Upper lobe of left lung (tissue), 6 donors: Measurements from ENCODE around the gene PPP2R2B. TPM values are rescaled to one million over a fixed set of nuclear protein-coding genes. Genes with fewer than 3 reads are reported as not detected.

ENCODE experiments used
- ATAC-seq, 2 donors: fragments of 200-7000 bp; cut with Tn5 transposase; one replicate each; pipeline ENCODE4 v1.9.1; 2022; ENCODE audit warnings: mild to moderate bottlenecking in 2 of 2, moderate library complexity in 2 of 2; ENCODE audit not compliant: low FRiP score in 2 of 2
- DNase-seq, 2 donors: peaks; one replicate each; pipeline ENCODE4 v3.0.0-alpha.2; 2019 to 2020
- H3K27ac ChIP-seq, 4 donors: fragments of 200-600 bp; sonication (generic); one replicate each; pipeline ENCODE4 v1.5.1; 2016 to 2019
- H3K27me3 ChIP-seq, 4 donors: fragments of 200-600 bp; sonication (generic); one replicate each; pipeline ENCODE4 v1.5.1; 2017 to 2019
- H3K36me3 ChIP-seq, 4 donors: fragments of 200-600 bp; sonication (generic); one replicate each; pipeline ENCODE4 v1.5.1; 2016 to 2019
- H3K4me1 ChIP-seq, 4 donors: fragments of 200-600 bp; sonication (generic); one replicate each; pipeline ENCODE4 v1.5.1; 2018 to 2019
- H3K4me3 ChIP-seq, 4 donors: fragments of 200-600 bp; sonication (generic); one replicate each; pipeline ENCODE4 v1.5.1; 2017 to 2019; ENCODE audit warnings: mild to moderate bottlenecking in 2 of 4, moderate library complexity in 1 of 4
- H3K9me3 ChIP-seq, 4 donors: fragments of 200-600 bp; sonication (generic); one replicate each; pipeline ENCODE4 v1.5.1; 2018 to 2019
- CTCF ChIP-seq, 6 experiments: fragments of 450-650 bp in 4 of 6; fragments of 200-600 bp in 2 of 6; sonication (generic) in 2 of 6; IDR thresholded peaks; one replicate each; pipeline ENCODE4 v1.5.1; 2016 to 2019; ENCODE audit warnings: antibody characterized with exemption in 6 of 6
- EP300 ChIP-seq, 4 donors: sonication (generic); formaldehyde crosslinking; IDR thresholded peaks; one replicate each; pipeline ENCODE4 v1.5.1; 2017; ENCODE audit warnings: antibody characterized with exemption in 4 of 4, control low read depth in 2 of 4
- POLR2A ChIP-seq, 4 donors: fragments of 450-650 bp; IDR thresholded peaks; one replicate each; pipeline ENCODE4 v1.5.1; 2016 to 2017; ENCODE audit warnings: antibody characterized with exemption in 4 of 4, mild to moderate bottlenecking in 2 of 4
- POLR2AphosphoS5 ChIP-seq, 2 donors: sonication (generic); formaldehyde crosslinking; IDR thresholded peaks; one replicate each; pipeline ENCODE4 v1.5.1; 2017; ENCODE audit warnings: antibody characterized with exemption in 2 of 2
- WGBS, 2 donors: methylation state at CpG; one replicate each; pipeline ENCODE4 v1.1.5; 2017 to 2018; 5-methylcytosine and 5-hydroxymethylcytosine counted together
- total RNA-seq, 6 donors: library from RNA; depleted of rRNA in 4 of 6; stranded (reverse); fragments of >200 nt in 4 of 6; gene quantifications; one replicate each; pipeline versions ENCODE4 v1.1.0 to v1.2.1, GENCODE V29; 2016 to 2021
- donor health status: DM: no; HTN: no; CAD: no; lungs with moderate emphysema.
- donor health status: DM: no; HTN: yes; CAD: no; lungs with severe emphysema.

Gene PPP2R2B
- total RNA-seq, 6 donors from 2014 or later: 0.49 to 7.4 (median 1.3) TPM

GRCh38 chr5:146794326-146795029 is 84.1 kb downstream of the PPP2R2B start:
- Histone ChIP-seq H3K4me3 (no peak overlapping the region), H3K4me1 (no peaks in the 10 kb centered on the region), H3K36me3 (no peaks in the 10 kb centered on the region), H3K9me3 (no peaks in the 10 kb centered on the region), H3K27me3 (no peaks in the 10 kb centered on the region), H3K27ac (no peak overlapping the region)
- TF ChIP-seq POLR2AphosphoS5 (IDR thresholded peaks at IDR 0.05) (no peak), CTCF (IDR thresholded peaks at IDR 0.05) (no peak), EP300 (IDR thresholded peaks at IDR 0.05) (no peak)
- no peak for ATAC-seq
- no peak for DNase-seq
- WGBS, 2 donors: 48 to 68% methylated on average over 1 of the region's 1 CpG

- no peaks in the 10 kb centered on the region for H3K27me3 ChIP-seq
- TF ChIP-seq CTCF (IDR thresholded peaks at IDR 0.05) (no peak), POLR2A (IDR thresholded peaks at IDR 0.05) (no peak), EP300 (IDR thresholded peaks at IDR 0.05) (no peak), POLR2AphosphoS5 (IDR thresholded peaks at IDR 0.05) (no peak)
- H3K9me3 ChIP-seq: no peaks in the 10 kb centered on the region
- no peaks in the 10 kb centered on the region for H3K36me3 ChIP-seq
- DNase-seq (no peak), ATAC-seq (no peak)
- WGBS, 2 donors: 67 to 70% methylated on average over 1 of the region's 1 CpG
- no peaks in the 10 kb centered on the region for H3K4me1 ChIP-seq
- no peak overlapping the region for H3K27ac ChIP-seq
- no peak overlapping the region for H3K4me3 ChIP-seq
Observed at GRCh38 chr5:146793709-146794108, 84.8 kb downstream of the PPP2R2B start.

- Histone ChIP-seq H3K27ac (no peak overlapping the region), H3K27me3 (no peaks in the 10 kb centered on the region), H3K9me3 (no peaks in the 10 kb centered on the region), H3K4me1 (no peaks in the 10 kb centered on the region), H3K36me3 (no peaks in the 10 kb centered on the region), H3K4me3 (no peak overlapping the region)
- no peak for DNase-seq
- TF ChIP-seq POLR2A (IDR thresholded peaks at IDR 0.05) (no peak), POLR2AphosphoS5 (IDR thresholded peaks at IDR 0.05) (no peak), EP300 (IDR thresholded peaks at IDR 0.05) (no peak), CTCF (IDR thresholded peaks at IDR 0.05) (no peak)
- ATAC-seq: no peak
Observed at GRCh38 chr5:146791471-146791870, 87.1 kb downstream of the PPP2R2B start.

- 66 to 67% methylated on average over 6 of the region's 6 CpGs for WGBS, 2 donors
- TF ChIP-seq POLR2AphosphoS5 (IDR thresholded peaks at IDR 0.05): no peak
- no peak for TF ChIP-seq EP300 (IDR thresholded peaks at IDR 0.05)
- DNase-seq: no peak
- no peaks in the 10 kb centered on the region for H3K27me3 ChIP-seq
- no peaks in the 10 kb centered on the region for H3K4me1 ChIP-seq
- H3K9me3 ChIP-seq: no peaks in the 10 kb centered on the region
- no peak for ATAC-seq
- H3K27ac ChIP-seq: no peak overlapping the region
- H3K4me3 ChIP-seq: no peak overlapping the region
- no peaks in the 10 kb centered on the region for H3K36me3 ChIP-seq
Observed at GRCh38 chr5:146789712-146790653, 88.6 kb downstream of the PPP2R2B start.

GRCh38 chr5:146788898-146789297 is 89.7 kb downstream of the PPP2R2B start:
- Histone ChIP-seq H3K4me3 (no peak overlapping the region), H3K36me3 (no peaks in the 10 kb centered on the region), H3K27ac (no peak overlapping the region), H3K9me3 (no peaks in the 10 kb centered on the region), H3K4me1 (no peaks in the 10 kb centered on the region), H3K27me3 (no peaks in the 10 kb centered on the region)
- TF ChIP-seq POLR2A (IDR thresholded peaks at IDR 0.05) (no peak), CTCF (IDR thresholded peaks at IDR 0.05) (no peak), POLR2AphosphoS5 (IDR thresholded peaks at IDR 0.05) (no peak), EP300 (IDR thresholded peaks at IDR 0.05) (no peak)
- WGBS, 2 donors: 41 to 57% methylated on average over 2 of the region's 2 CpGs
- ATAC-seq (no peak), DNase-seq (no peak)
